Measurements from ENCODE around the gene DHRS2.

DHRS2 gene

GRCh38 chr14:23640524-23641141 lies 4.5 kb downstream of the DHRS2 start:
- no peaks in the 10 kb centered on the region for H3K36me3 ChIP-seq (ENCODE audit: insufficient read depth, low read length)
- DNase-seq (ENCODE audit: low read depth, low spot score), result peak; percentile 35
- no peaks in the 10 kb centered on the region for H3K9me3 ChIP-seq (ENCODE audit: low read depth, low read length)
- 0 out of 2 replicates have a peak overlapping the region, but pooled peaks have one; percentile 9 for H3K4me3 ChIP-seq
- H3K27ac ChIP-seq, result no peak overlapping the region
- TF ChIP-seq FOXP2 (optimal IDR thresholded peaks at IDR 0.05; ENCODE audit: control extremely low read depth, extremely low read length, insufficient read depth), result no peak
- no peak for TF ChIP-seq EZH2 (IDR thresholded peaks at IDR 0.05)
- no peak for TF ChIP-seq POLR2AphosphoS5 (IDR thresholded peaks at IDR 0.05; ENCODE audit: borderline replicate concordance, low read depth, low read length)
- no peak overlapping the region for H3K9ac ChIP-seq (ENCODE audit: insufficient read length)

DNA sequence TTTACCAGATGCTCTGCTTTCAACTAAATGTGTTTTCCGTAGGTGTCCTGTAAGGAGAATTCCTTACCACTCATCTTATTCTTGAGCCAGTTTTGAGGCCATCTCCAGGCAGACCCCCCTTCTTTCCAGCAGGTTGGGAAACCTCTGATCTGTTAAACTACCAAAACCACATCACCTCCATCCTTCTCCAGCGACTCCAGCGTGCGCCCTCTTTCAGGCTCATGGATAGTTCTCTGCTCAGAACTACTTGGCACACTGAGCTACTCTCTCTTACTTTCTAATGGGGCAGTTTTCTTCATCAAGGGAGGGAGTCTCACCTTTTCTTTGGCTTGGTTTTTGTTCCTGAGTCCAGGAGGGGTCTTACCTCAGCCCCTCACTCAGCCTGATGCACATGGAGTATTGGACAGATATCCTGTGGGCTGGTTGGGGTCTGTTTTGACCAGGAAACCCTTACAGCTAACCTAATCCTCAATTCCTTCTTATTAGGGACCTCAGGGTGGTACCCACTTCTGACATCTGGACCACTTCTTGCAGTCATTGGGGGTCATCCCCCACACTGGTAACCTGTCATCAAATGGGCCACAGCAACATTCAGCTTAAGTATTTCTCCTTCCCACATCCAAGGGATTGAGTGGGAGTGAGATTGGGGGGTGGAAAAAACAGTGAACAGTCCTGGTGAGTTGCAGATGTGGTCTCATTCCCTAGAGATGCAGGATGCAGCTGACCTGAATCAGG lies 5.2 kb downstream of the DHRS2 start:
- H3K9ac ChIP-seq (ENCODE audit: insufficient read length), result no peak overlapping the region

DNA sequence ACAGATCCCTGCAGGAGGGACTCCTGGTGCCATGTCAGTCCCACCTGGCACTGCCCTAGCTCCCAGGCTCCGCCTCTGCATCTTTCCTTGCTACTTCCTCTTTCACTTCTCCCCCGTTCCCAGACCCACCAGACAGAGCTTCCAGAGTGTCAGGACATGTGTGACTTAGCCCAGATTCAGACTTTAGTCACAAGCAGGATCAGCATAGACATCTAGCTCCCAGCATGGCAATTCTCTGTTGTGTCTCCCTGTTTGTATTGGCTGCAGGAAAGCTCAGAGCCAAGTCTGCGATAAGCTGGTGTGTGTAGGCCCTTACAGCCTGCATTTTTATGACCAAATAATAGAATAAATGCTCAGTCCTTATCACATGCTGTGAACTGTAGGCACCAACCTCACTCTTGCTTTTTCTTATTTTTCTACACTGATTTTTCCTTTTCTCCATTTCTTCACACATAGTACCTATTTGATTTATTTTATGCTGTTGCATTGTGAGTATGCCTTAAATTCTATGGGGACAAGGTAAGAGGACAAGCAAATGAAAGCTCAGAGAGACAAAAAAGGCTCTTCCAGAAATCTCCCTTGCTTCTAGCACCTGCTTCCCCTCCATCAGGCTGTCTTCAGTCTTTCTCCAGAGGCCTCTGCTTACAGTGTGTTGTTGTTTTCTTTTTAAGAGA lies 5.9 kb downstream of the DHRS2 start:
- H3K36me3 ChIP-seq (ENCODE audit: insufficient read depth, low read length), result no peaks in the 10 kb centered on the region
- H3K9me3 ChIP-seq (ENCODE audit: low read depth, low read length), result no peaks in the 10 kb centered on the region
- TF ChIP-seq FOXP2 (optimal IDR thresholded peaks at IDR 0.05; ENCODE audit: control extremely low read depth, extremely low read length, insufficient read depth), result no peak
- TF ChIP-seq EZH2 (IDR thresholded peaks at IDR 0.05), result no peak
- TF ChIP-seq POLR2AphosphoS5 (IDR thresholded peaks at IDR 0.05; ENCODE audit: borderline replicate concordance, low read depth, low read length), result no peak
- H3K4me3 ChIP-seq, result no peak overlapping the region
- no peak overlapping the region for H3K27ac ChIP-seq
- DNase-seq (ENCODE audit: low read depth, low spot score), result no peak
- H3K9ac ChIP-seq (ENCODE audit: insufficient read length), result no peak overlapping the region

More for the DNA sequence above, 5.2 kb downstream of the DHRS2 start:
- TF ChIP-seq POLR2AphosphoS5 (IDR thresholded peaks at IDR 0.05; ENCODE audit: borderline replicate concordance, low read depth, low read length) (no peak), FOXP2 (optimal IDR thresholded peaks at IDR 0.05; ENCODE audit: control extremely low read depth, extremely low read length, insufficient read depth) (no peak), EZH2 (IDR thresholded peaks at IDR 0.05) (no peak)
- Histone ChIP-seq H3K36me3 (ENCODE audit: insufficient read depth, low read length) (no peaks in the 10 kb centered on the region), H3K27ac (no peak overlapping the region), H3K9me3 (ENCODE audit: low read depth, low read length) (no peaks in the 10 kb centered on the region), H3K4me3 (0 out of 2 replicates have a peak overlapping the region, but pooled peaks have one; percentile 9)
- no peak for DNase-seq (ENCODE audit: low read depth, low spot score)

- Histone ChIP-seq H3K9me3 (ENCODE audit: low read depth, low read length) (no peaks in the 10 kb centered on the region), H3K4me3 (no peak overlapping the region), H3K9ac (ENCODE audit: insufficient read length) (no peak overlapping the region), H3K27ac (no peak overlapping the region), H3K36me3 (ENCODE audit: insufficient read depth, low read length) (no peaks in the 10 kb centered on the region)
- no peak for DNase-seq (ENCODE audit: low read depth, low spot score)
- no peak for TF ChIP-seq FOXP2 (optimal IDR thresholded peaks at IDR 0.05; ENCODE audit: control extremely low read depth, extremely low read length, insufficient read depth)
- TF ChIP-seq POLR2AphosphoS5 (IDR thresholded peaks at IDR 0.05; ENCODE audit: borderline replicate concordance, low read depth, low read length), result no peak
- no peak for TF ChIP-seq EZH2 (IDR thresholded peaks at IDR 0.05)
These were observed 7.5 kb downstream of the DHRS2 start for GRCh38 chr14:23643533-23644194.

DNA sequence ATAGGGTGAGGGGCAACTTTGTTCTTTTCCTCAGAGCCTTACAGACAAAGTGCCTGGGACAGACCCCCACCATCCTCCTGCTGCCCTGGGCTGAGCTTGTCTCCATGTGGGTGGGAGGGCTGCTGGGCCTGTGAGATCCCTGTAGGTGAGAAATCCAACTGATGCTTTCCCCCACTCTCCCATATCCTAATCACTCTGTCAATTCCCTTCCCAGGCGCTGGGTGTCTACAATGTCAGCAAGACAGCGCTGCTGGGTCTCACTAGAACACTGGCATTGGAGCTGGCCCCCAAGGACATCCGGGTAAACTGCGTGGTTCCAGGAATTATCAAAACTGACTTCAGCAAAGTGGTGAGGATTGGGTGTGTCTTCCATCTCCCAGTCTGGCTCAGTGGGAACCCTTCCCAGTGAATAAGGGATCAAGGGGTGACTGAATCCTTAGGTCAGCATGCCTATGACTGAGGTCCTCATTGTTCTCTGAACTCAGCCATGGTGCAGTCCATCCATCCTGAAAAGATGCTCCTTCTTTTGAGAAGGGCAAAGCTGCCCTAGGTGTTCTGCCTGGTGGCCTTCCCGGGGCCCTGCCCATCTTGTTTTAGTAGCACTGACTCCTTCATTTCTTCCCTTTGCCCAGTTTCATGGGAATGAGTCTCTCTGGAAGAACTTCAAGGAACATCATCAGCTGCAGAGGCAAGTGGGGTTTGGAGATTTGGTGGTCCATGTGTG lies 8.2 kb downstream of the DHRS2 start:
- DNase-seq (ENCODE audit: low read depth, low spot score), result no peak
- TF ChIP-seq EZH2 (IDR thresholded peaks at IDR 0.05) (no peak), FOXP2 (optimal IDR thresholded peaks at IDR 0.05; ENCODE audit: control extremely low read depth, extremely low read length, insufficient read depth) (no peak), POLR2AphosphoS5 (IDR thresholded peaks at IDR 0.05; ENCODE audit: borderline replicate concordance, low read depth, low read length) (no peak)

GRCh38 chr14:23644919-23645336 lies 8.8 kb downstream of the DHRS2 start:
- Histone ChIP-seq H3K27ac (no peak overlapping the region), H3K4me3 (no peak overlapping the region), H3K9me3 (ENCODE audit: low read depth, low read length) (no peaks in the 10 kb centered on the region), H3K36me3 (ENCODE audit: insufficient read depth, low read length) (no peaks in the 10 kb centered on the region), H3K9ac (ENCODE audit: insufficient read length) (no peak overlapping the region)
- TF ChIP-seq EZH2 (IDR thresholded peaks at IDR 0.05) (no peak), POLR2AphosphoS5 (IDR thresholded peaks at IDR 0.05; ENCODE audit: borderline replicate concordance, low read depth, low read length) (no peak), FOXP2 (optimal IDR thresholded peaks at IDR 0.05; ENCODE audit: control extremely low read depth, extremely low read length, insufficient read depth) (no peak)
- no peak for DNase-seq (ENCODE audit: low read depth, low spot score)

More for the DNA sequence above, 8.2 kb downstream of the DHRS2 start:
- H3K9me3 ChIP-seq (ENCODE audit: low read depth, low read length), result no peaks in the 10 kb centered on the region
- H3K36me3 ChIP-seq (ENCODE audit: insufficient read depth, low read length), result no peaks in the 10 kb centered on the region
- no peak overlapping the region for H3K27ac ChIP-seq
- H3K4me3 ChIP-seq, result no peak overlapping the region
- no peak overlapping the region for H3K9ac ChIP-seq (ENCODE audit: insufficient read length)

- TF ChIP-seq EZH2 (IDR thresholded peaks at IDR 0.05) (no peak), FOXP2 (optimal IDR thresholded peaks at IDR 0.05; ENCODE audit: control extremely low read depth, extremely low read length, insufficient read depth) (no peak), POLR2AphosphoS5 (IDR thresholded peaks at IDR 0.05; ENCODE audit: borderline replicate concordance, low read depth, low read length) (no peak)
- no peak for DNase-seq (ENCODE audit: low read depth, low spot score)
- no peaks in the 10 kb centered on the region for H3K36me3 ChIP-seq (ENCODE audit: insufficient read depth, low read length)
- H3K27ac ChIP-seq, result no peak overlapping the region
- no peak overlapping the region for H3K9ac ChIP-seq (ENCODE audit: insufficient read length)
- no peaks in the 10 kb centered on the region for H3K9me3 ChIP-seq (ENCODE audit: low read depth, low read length)
- no peak overlapping the region for H3K4me3 ChIP-seq
These were observed 9.3 kb downstream of the DHRS2 start for GRCh38 chr14:23645504-23645811.

Data from SK-N-MC (cell line).